OCI-LY3 (cell line): ENCODE results near the gene FGF10.

ENCODE experiments used
- CTCF ChIP-seq: fragments of 200-600, 300-600 bp; sonication (generic); IDR thresholded peaks from 2 replicates; pipeline ENCODE4 v1.5.1; 2014; ENCODE audit warnings: antibody characterized with exemption, low read length, low read depth
- EZH2phosphoT487 ChIP-seq: fragments of 200-600 bp; shearing (Covaris generic); IDR thresholded peaks from 2 replicates; pipeline ENCODE4 v1.6.1; 2018; ENCODE audit warnings: antibody characterized with exemption, mixed run types, low read depth

- TF ChIP-seq CTCF (no peak), EZH2phosphoT487 (no peak)
These were observed 25.1 kb downstream of the FGF10 start for GRCh38 chr5:44364097-44364496.
